Central memory CD4-positive, alpha-beta T cell (primary cell): ENCODE data around the gene EXO1.
"Not testable (repeated sequence)": the region's sequence is repeated elsewhere in the genome, so short reads cannot be mapped to it uniquely, and the experiment has no call there.

Experiments
- DNase-seq: peaks from one replicate; pipeline ENCODE4 v3.0.0; 2022

EXO1 gene

GRCh38 chr1:241837416-241837815 is 10.6 kb upstream of the EXO1 start:
- no peak for DNase-seq

- DNase-seq = no peak
These were observed 10.1 kb upstream of the EXO1 start for GRCh38 chr1:241837901-241838300.

- DNase-seq = no peak
These were observed 9.1 kb upstream of the EXO1 start for GRCh38 chr1:241838897-241839296.

- DNase-seq = no peak
These were observed 8.5 kb upstream of the EXO1 start for GRCh38 chr1:241839369-241839979.

GRCh38 chr1:241840164-241840563 is 7.8 kb upstream of the EXO1 start:
- DNase-seq = no peak

- DNase-seq = no peak
These were observed 6.3 kb upstream of the EXO1 start for GRCh38 chr1:241841691-241842090.

- no peak for DNase-seq
These were observed 5.4 kb upstream of the EXO1 start for GRCh38 chr1:241842565-241842964.

GRCh38 chr1:241844593-241844992 is 3.4 kb upstream of the EXO1 start:
- no peak for DNase-seq

- DNase-seq = no peak
These were observed 1.6 kb upstream of the EXO1 start for GRCh38 chr1:241846375-241846774.

GRCh38 chr1:241846862-241847539 is 1.0 kb upstream of the EXO1 start:
- DNase-seq = no peak

- DNase-seq = no peak
These were observed 536 bp upstream of the EXO1 start for GRCh38 chr1:241847540-241847795.

- DNase-seq = no peak
These were observed 811 bp downstream of the EXO1 start for GRCh38 chr1:241848686-241849344.

GRCh38 chr1:241849345-241849695 is 1.3 kb downstream of the EXO1 start:
- no peak for DNase-seq

GRCh38 chr1:241855545-241856140 is 7.6 kb downstream of the EXO1 start:
- DNase-seq = not testable (repeated sequence)

GRCh38 chr1:241857131-241857530 is 9.1 kb downstream of the EXO1 start:
- DNase-seq = no peak

GRCh38 chr1:241860922-241861321 is 12.9 kb downstream of the EXO1 start:
- no peak for DNase-seq

GRCh38 chr1:241869022-241869421 is 21.0 kb downstream of the EXO1 start:
- no peak for DNase-seq

GRCh38 chr1:241870336-241870735 is 22.3 kb downstream of the EXO1 start:
- no peak for DNase-seq

- DNase-seq = no peak
These were observed 22.9 kb downstream of the EXO1 start for GRCh38 chr1:241870746-241871430.

GRCh38 chr1:241881440-241881839 is 33.4 kb downstream of the EXO1 start:
- DNase-seq = no peak

- DNase-seq = no peak
These were observed 35.2 kb downstream of the EXO1 start for GRCh38 chr1:241883159-241883558.

- no peak for DNase-seq
These were observed 40.2 kb downstream of the EXO1 start for GRCh38 chr1:241888232-241888631.

GRCh38 chr1:241891296-241891695 is 43.3 kb downstream of the EXO1 start:
- DNase-seq = no peak

GRCh38 chr1:241894016-241894415 is 46.0 kb downstream of the EXO1 start:
- DNase-seq = no peak
